CD4-positive, alpha-beta T cell treated with Interleukin-10 for 1 hour (primary cell): Measurements from ENCODE around the gene AKAP13.
A peak's percentile ranks its signal among the peaks of the same experiment; 100 is the strongest.
"Not testable (repeated sequence)": the region's sequence is repeated elsewhere in the genome, so short reads cannot be mapped to it uniquely, and the experiment has no call there.

Experiments used
- DNase-seq: peaks from one replicate; pipeline ENCODE4 v3.0.0-alpha.2; 2020

AKAP13 gene

GRCh38 chr15:85582131-85583079 lies 202.0 kb downstream of the AKAP13 start:
- DNase-seq = peak; percentile 71

DNA sequence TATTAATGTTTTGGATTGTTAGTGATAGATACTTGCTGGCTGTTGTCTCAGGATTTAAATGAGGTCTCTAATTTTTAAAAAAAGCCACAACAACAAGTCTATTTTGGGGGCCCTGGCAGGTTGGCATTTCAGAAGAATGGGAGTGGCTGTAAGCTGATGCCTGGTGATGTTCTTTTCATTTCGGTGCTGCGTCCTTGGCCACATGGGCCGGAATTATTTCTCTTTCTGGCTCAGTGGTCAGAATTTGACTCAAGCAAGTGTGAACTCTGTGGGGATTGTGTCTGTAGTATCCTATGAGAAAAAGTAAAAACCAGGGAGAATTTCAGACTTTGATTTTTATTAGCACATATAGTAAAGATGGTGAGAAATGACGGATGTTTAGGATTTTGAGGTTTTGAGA lies 203.0 kb downstream of the AKAP13 start:
- peak; percentile 31 for DNase-seq

DNA sequence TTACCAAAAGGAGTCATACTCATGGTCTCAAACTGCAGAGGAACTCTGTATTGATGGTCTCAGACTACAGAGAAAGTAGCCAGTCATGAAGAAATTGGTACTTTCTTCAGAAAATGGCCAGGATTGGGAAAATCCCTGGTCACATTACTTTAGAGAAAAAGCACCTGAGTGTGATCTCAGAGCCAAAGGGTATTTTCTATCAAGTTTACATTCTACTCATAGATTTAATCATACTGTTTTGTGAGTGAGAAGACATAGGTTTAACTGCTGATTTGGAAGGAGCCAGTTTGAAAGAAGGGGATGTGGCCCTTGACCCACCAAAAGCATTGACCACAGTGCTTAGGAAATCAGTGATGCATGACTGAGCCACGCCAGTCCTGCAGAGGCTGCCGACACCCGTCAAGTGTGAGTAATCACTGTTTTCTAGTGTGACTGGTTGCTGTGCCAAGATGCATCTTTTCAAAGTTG lies 203.6 kb downstream of the AKAP13 start:
- DNase-seq = peak; percentile 50

- DNase-seq = peak; percentile 28
Measured at GRCh38 chr15:85584872-85585271, 204.5 kb downstream of the AKAP13 start.

DNA sequence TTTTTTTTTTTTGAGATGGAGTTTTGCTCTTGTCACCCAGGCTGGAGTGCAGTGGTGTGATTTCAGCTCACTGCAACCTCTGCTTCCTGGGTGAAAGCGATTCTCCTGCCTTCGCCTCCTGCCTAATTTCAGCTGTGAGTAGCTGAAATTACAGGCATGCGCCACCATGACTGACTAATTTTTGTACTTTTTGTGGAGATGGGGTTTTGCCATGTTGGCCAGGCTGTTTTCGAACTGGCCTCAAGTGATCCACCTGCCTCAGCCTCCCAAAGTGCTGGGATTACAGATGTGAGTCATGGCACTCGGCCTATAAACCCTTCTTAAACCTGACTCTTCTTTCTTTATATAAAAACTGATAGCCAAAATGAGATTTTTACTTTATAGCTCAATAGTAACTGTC lies 205.8 kb downstream of the AKAP13 start:
- not testable (repeated sequence) for DNase-seq

- DNase-seq = no peak
Measured at GRCh38 chr15:85587707-85588411, 207.5 kb downstream of the AKAP13 start.

DNA sequence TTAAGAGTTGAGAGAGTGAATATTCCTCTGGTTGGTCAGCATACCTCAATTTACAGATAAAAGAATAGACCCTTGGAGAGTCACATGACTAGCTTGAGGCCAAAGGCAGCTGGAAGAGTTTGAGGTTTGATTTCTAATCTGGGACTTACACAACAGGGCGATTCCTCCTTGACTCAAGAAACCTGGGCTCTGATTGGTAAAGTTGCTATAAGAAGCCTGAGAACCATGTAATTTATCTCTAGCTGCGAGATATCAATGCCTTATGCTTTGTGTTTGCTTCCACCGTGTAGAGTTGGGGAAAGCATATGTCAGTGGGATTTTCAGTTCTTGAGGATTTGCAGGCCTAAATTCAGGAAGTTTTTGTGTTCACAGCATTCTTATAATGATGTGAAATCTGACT lies 208.3 kb downstream of the AKAP13 start:
- DNase-seq = no peak

DNA sequence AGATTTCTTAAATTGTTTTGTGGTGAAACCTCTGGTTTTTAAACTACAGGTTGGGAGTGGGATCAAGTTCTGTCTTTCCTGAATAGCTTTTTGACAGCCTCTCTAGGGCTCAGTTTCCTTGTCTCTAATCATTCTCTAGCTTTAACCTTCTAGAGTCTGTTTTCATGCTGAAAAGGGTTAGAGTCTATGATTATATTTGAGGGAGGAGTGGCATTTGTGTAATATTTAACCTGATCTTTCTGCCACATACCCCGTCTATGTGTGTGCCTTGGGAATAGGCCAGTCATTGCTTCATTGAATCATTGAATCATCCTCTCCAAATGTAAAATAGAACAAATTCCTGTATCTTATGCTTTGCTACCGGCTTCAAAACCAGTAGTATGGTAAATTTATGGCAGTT lies 209.4 kb downstream of the AKAP13 start:
- no peak for DNase-seq

- DNase-seq = no peak
Measured at GRCh38 chr15:85591622-85592021, 211.2 kb downstream of the AKAP13 start.

DNA sequence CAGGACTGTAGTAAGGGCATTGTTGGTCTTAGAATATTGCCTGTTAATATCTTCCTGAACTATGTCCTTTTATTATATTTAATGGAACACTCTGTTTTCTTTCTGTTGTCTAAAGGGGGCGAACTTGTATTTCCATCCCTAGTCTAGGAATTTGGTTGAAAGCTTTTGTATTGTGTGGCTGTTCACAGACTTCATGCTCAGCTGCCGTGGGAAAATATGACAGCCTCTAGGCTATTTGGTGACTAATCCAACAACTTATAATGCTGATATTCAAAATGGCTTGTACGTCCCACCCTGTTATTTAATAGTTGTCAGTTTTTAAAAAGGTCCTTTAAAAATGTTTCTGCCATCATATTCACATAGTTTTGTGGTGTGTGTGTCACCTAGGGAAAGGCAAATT lies 211.7 kb downstream of the AKAP13 start:
- DNase-seq = no peak

- no peak for DNase-seq
Measured at GRCh38 chr15:85593809-85594445, 213.5 kb downstream of the AKAP13 start.

DNA sequence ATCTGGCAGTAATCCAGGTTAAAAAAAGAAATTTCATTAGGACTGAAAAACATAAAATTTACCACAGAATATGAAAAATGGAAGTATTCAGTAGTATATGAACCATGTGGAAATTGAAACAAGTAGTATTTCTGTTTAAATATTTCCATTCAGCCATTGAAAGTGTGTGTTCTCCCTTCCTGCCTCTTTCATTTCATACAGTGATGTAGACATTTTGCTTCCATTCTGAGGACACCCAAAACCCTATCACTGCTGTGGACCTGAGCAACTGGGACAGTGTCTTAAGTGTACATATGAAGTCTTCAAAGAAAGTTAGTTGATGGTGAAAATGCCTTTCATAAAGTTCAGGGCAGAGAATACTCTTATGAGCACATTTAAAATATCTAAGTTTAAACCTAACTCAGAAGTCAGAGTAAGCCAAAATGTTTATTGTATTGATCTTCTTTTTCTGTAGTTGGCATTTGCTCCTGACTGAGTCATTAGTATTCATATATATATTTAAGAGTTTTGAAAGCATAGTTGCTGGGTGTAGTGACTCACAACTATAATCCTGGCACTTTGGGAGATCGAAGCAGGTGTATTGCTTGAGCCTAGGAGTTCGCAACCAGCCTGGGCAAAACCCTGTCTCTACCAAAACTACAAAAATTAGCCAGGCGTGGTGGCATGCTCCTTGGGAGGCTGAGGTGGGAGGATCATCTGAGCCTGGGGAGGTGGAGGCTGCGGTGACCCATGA lies 215.6 kb downstream of the AKAP13 start:
- no peak for DNase-seq

GRCh38 chr15:85597155-85597815 lies 216.9 kb downstream of the AKAP13 start:
- DNase-seq = peak; percentile 50

GRCh38 chr15:85598219-85598618 lies 217.8 kb downstream of the AKAP13 start:
- no peak for DNase-seq

GRCh38 chr15:85598718-85599398 lies 218.5 kb downstream of the AKAP13 start:
- no peak for DNase-seq

DNA sequence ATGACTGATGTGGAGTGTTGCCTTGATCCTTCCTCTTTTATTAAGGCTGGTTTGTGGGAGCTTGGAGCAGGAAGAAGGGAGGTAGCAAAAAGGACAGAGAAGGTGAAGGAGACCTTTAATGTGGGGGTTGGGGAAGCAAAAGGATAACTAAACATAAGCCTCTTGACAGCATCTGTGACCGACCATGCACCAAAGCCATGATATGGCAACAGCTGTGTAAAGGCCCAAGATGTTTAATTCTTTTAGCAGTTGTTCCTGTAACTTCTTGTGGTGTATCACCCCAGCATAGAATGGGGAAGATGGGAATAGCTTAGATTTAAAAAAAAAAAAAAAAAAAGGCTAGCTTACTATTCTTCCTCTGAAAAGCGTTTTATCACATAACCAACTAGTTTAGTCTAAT lies 219.6 kb downstream of the AKAP13 start:
- no peak for DNase-seq

DNA sequence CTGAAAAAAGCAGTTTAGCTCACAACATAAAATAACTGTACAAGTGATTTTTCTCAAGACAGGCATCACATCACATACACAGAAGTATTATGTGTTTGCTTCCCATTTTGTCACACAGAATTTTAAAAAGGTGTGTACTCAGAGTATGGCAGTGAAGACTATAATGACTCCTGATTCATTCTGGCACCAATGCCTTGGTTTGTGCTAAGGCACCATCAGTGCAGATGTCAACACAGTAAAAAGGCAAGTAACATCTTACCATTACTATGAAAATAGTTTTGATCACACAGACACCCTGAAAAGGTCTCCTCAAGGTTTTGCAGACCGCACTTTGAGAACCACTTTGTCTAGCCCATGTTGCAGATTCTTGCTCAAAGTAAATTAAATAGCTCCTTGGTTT lies 222.8 kb downstream of the AKAP13 start:
- no peak for DNase-seq

GRCh38 chr15:85603703-85604102 lies 223.3 kb downstream of the AKAP13 start:
- no peak for DNase-seq

GRCh38 chr15:85604194-85604593 lies 223.8 kb downstream of the AKAP13 start:
- no peak for DNase-seq

DNA sequence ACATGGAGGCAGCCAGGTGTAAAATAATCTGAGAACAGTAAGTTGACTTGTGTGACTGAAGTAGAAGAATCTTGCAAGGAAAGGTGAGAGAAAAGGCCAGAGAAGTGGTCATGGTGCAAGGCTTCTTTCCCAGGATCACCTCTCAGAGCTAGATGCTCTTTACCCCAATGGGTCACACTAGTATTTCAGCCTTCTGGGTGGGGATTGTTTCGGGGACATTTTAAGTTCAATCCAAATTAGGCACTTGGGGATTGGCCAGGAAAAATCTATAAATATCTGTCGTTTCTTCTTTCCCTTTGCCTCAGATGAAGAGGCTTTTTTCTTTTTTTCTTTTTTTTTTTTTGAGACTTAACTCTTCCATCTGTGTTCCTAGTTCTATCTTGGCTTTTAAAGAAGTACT lies 226.3 kb downstream of the AKAP13 start:
- no peak for DNase-seq

- no peak for DNase-seq
Measured at GRCh38 chr15:85607141-85607806, 226.9 kb downstream of the AKAP13 start.
